HG03039 (cell line): ENCODE results near the gene CAPN6.

Experiments used
- ATAC-seq: cut with Tn5 transposase; IDR thresholded peaks from one replicate; pipeline ENCODE4 v1.9.1; 2021; ENCODE audit warnings: mild to moderate bottlenecking, moderate library complexity; ENCODE audit not compliant: unreplicated experiment

The CAPN6 gene, protein sequence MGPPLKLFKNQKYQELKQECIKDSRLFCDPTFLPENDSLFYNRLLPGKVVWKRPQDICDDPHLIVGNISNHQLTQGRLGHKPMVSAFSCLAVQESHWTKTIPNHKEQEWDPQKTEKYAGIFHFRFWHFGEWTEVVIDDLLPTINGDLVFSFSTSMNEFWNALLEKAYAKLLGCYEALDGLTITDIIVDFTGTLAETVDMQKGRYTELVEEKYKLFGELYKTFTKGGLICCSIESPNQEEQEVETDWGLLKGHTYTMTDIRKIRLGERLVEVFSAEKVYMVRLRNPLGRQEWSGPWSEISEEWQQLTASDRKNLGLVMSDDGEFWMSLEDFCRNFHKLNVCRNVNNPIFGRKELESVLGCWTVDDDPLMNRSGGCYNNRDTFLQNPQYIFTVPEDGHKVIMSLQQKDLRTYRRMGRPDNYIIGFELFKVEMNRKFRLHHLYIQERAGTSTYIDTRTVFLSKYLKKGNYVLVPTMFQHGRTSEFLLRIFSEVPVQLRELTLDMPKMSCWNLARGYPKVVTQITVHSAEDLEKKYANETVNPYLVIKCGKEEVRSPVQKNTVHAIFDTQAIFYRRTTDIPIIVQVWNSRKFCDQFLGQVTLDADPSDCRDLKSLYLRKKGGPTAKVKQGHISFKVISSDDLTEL

DNA sequence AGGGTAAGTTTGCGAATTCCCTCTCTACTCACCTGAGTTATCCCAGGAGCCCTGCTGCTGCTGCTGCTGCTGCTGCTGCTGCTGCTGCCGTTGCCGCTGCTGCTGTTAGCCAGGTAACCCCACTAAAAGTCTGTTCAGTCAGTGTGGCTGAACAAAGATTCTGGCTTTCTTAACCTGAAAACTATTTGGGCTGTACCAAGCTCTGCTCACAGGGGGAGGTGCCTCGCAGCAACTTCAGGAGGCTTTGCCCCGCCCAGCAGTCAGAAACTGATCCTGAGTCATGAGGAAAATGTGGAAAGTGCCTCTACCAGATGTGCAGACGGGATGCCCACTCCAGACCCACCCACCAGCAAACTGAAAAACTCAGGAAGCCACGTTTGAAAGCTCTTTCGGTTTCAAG lies at the start of gene CAPN6:
TSS of gene CAPN6 (minus strand) at position 145 of the 400 bp plus-strand sequence. CDS start 6,547 bp downstream, outside the sequence.
- ATAC-seq: no peak

DNA sequence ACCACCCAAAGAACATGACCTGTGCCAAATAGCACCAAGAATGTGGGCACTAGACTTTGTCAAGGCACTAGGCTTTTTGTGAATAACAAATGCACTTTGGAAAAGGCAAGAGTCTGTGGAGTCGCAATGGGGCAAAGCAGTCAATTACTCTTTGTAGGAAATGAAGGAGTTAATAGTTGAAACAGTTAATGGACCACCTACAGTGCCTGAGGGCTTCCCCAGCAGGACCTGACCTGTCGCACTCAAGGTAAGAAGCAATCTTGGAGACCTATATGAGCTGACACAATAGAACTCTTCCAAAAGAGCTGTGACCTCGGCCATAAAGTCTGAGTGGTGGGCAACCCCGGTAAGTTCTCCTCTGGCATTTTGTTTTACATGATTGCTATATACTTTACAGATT lies 49.2 kb upstream of the CAPN6 start:
- ATAC-seq: no peak

- no peak for ATAC-seq
These were observed 48.6 kb upstream of the CAPN6 start for GRCh38 chrX:111318901-111319300.

- no peak for ATAC-seq
These were observed 38.8 kb upstream of the CAPN6 start for GRCh38 chrX:111309083-111309482.

GRCh38 chrX:111308039-111308438 lies 37.8 kb upstream of the CAPN6 start:
- ATAC-seq: no peak

- ATAC-seq: no peak
These were observed 32.0 kb upstream of the CAPN6 start for GRCh38 chrX:111302284-111302683.

DNA sequence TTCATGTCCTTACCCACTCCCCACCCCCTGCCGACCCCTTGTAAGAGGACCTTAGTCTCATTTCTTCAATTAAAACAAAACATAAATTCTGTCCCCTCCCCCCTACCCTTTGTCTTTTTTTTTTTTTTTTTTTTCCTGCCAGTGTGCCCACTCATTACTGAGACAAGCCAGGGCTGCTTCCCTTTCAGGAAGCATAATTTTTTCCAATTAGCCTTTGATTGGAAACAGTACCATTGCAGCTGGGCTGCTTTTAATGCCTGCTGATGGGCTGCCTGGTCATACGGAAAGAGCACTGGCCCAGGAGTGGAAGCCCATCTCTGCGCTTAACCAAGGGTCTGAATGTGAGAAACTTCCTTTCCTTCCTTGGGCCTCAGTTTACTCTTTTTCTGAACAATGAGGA lies 18.6 kb upstream of the CAPN6 start:
- no peak for ATAC-seq

DNA sequence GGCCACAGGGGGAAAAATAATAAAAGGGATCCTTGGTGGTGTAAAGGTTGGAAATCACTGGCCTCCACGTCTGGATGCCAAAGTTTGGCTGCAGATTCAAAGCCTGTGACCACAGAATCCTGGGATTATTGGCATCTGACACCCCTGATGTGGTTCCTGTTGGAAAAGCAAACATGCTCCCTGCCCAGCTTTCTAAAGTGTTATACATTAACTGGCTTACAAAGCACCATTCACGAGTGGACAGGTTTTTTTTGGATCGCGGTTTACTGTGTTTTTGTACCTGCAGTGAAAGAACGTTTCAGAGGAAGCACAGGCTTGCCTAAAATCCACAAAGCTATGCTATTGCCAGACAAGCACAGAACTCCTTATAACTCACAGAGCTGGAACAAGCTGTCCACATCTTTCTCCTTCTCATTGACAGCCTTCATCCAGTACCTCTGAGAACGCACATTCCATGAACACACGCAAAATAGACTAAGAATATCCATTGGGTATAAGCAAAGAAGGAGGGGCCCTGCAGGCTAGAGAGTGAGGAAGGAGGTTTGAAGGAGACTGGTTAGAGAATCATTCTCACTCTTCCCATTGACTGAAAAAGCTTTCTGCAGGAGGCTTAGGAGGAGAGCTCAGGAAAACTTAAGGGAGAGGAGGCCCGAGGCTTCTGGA lies 14.5 kb upstream of the CAPN6 start:
- ATAC-seq: no peak

DNA sequence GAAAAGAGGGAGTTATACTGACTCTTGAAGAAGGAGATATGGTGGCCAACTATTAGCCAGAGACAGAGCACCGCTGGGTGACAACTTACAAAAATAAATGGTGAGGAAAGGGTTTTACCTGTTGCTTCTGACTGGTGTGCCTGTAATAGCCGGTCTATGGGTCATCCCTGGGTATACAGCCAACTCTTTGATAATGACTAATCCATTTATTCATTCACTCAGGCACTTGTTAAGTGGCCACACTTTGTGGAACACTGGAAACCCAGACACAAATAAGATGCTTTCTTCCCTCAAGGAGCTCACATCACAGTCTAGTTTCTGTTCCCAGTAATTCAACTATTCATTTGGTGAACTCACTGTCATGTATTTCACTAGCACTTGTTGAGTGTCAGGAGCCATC lies 13.2 kb upstream of the CAPN6 start:
- no peak for ATAC-seq

DNA sequence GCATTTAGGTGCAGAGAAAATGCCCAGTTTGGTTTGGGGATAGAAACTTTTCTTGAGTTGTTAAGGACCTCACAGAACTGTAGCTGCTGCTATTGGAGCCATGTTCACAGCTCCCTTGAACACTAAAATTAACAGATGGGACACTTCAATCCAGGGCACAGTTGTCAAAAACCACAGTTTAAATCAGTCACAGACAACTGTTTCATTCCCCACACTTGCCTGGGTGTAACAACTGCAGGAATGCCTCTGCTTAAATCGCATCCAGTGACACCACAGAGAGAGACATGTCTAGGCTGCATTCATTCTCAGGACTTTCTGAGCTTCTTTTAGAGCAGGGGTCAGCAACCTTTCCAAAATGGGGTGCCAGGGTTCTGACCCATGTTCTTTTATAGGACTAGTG lies 12.7 kb upstream of the CAPN6 start:
- ATAC-seq: no peak

DNA sequence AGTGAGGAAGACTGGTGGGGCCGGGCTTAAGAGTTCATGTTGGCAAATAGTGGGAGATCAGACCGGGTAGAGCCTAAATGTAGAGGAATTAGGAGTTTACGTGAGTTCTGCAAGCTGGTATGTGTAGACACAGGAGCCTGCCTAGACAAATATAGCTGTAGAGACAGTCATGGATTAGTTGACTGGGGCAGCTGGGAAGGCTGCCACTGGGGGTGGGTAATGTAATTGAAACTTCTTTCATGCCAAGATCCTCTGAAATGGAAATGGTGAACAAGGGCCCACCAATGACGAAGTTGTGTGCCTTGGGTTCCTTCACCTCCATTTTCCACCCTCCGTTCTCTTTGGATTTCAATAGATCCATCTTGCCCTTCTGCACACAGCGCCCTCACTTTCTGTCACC lies 11.9 kb upstream of the CAPN6 start:
- no peak for ATAC-seq

- ATAC-seq: no peak
These were observed 1.8 kb downstream of the CAPN6 start for GRCh38 chrX:111268506-111268905.

DNA sequence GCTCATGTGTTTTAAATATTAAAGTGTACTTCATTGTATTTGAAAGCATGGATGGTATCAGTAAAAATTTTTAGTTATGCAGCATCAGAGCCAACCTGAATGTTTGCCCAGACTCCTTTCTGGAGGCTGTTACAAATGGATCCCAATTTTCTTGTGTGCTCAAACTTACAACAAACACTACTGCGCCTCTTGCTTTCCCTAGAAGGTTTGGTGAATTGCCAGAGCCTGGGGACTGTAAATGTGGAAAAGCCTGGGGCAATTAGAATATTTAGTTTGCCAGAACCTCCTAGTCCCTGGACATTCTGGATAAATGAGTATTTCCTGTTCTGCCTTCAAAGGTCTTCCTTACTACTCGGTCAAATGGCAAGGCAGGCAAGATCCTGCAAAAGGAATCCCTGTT lies 4.8 kb downstream of the CAPN6 start:
- no peak for ATAC-seq

DNA sequence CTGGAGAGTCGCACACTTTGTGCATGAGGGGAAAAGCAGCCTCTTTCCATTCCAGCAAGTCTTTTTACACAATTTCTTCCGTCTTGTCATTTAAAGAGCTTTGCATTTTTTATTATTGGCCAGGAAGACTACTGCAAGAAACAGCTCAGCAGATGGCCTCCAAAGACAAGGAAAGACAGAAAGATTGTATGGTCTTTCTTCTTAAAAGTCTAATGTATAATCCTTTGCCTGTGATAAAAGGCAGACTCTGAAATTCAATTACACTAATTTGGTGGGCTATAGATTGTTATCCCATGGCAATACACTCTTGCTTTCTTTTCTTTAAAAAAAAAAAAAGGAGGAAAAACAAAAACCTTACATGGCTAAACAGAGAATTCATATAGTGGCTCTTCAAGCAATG lies 5.9 kb downstream of the CAPN6 start:
- no peak for ATAC-seq

- no peak for ATAC-seq
These were observed 8.2 kb downstream of the CAPN6 start for GRCh38 chrX:111262086-111262485.

DNA sequence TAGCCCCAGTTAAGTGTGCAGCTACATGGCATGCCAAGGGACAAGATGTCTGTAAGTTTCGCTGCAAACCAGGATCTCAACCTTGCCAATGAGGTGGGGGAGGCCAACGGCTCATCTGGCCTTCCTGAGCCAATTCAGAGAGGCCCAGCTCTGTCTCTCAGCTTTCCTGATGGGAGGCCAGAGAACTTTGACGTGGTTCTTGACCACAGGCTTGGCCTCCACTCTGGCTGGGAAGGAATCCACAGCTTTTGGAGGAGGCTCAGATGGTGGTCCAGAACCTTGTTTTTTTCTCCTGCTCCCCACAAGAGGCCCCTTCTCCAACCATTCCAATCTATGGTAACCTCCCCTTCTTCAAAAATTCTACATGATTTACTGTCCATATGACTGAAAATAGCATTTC lies 9.8 kb downstream of the CAPN6 start:
- no peak for ATAC-seq

GRCh38 chrX:111259559-111259958 lies 10.7 kb downstream of the CAPN6 start:
- ATAC-seq: no peak

DNA sequence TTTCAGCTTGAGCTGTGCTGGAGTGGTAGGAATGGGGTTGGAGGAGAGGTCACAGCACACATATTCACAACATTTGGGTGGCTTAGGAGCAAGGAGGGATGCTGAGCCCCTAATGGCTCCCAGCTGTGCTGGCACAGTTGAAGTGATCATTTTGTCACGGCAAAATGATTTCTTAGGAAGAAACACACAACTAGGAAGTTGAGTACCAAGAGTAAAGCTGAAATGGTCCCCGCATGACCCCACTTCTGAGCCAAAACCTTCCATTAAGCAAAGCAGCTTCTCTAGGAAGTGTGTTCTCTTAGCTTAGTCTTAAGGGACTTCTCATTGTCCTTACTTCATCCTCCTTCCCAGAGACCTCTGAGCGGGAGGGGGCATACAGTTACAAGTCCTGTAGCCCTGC lies 12.6 kb downstream of the CAPN6 start:
- no peak for ATAC-seq

DNA sequence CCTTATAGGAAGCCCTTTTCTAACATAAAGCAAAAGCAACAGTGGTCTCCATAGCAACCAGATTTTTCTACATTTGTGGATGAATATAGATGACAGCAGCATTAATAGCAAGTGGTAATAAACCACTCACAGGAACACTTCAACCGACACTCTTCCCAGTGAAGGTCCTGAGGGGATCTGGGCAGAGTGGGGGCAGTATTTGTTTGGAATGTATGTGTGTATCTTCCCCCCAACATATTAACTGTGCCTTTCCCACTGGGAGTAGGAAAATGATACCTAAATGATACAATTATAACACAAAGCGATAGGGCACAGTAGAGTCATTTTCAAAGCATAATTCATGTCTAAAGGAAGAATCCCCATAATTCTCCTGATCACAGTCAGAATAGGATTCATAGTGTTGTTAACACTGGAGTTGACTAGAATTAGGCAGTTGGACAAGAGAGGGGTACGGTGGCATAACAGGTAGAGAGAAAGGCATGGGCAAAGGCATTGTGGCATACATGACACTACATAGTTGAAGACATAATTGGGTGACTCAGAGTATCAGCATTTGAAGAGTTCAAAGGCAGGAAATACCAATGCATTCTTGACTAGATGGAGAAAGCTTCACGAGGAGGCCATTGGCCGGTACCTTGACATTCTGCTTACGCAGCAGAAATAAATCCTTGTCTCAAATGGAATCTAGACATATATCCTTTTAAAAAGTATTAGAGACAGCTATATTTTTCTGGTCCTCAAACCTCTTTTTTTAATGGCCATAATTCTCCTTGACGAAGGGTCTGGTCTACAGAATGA lies 15.2 kb downstream of the CAPN6 start:
- no peak for ATAC-seq

GRCh38 chrX:111244235-111244750 lies 26.0 kb downstream of the CAPN6 start:
- ATAC-seq: no peak

DNA sequence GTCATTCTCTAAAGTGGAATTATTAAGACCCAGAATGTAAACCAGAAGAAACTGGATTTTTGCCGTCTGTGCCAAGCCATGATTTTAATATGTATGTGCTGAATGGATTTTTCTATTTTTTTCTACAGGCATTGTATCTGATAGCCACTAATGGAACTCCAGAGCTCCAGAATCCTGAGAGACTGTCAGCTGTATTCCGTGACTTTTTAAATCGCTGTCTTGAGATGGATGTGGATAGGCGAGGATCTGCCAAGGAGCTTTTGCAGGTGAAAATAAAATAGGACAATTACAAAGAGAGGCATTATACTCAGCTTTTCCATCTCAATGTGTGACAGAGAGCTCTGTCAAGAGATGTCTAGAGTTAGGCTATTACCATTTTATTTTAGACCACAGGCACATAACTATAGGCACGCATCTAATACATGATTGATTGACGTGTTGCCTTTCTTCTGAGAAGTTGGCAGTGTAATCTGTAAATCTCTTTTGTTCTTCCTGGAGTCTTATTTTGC lies 53.9 kb downstream of the CAPN6 start:
- no peak for ATAC-seq
